Measurements from ENCODE around the gene TMED1.
"Not testable (repeated sequence)": the region's sequence is repeated elsewhere in the genome, so short reads cannot be mapped to it uniquely, and the experiment has no call there.

Gene TMED1

GRCh38 chr19:10861103-10861651, 25.2 kb upstream of the TMED1 start:
- no peak for DNase-seq

GRCh38 chr19:10858204-10858828, 22.3 kb upstream of the TMED1 start:
- DNase-seq: peak; percentile 84

- DNase-seq: not testable (repeated sequence)
Measured at GRCh38 chr19:10856899-10857298, 20.9 kb upstream of the TMED1 start.

GRCh38 chr19:10855879-10856522, 20.0 kb upstream of the TMED1 start:
- DNase-seq: peak; percentile 62

- DNase-seq: no peak
Measured at GRCh38 chr19:10854350-10855089, 18.5 kb upstream of the TMED1 start.

- DNase-seq: no peak
Measured at GRCh38 chr19:10852941-10853340, 16.9 kb upstream of the TMED1 start.

- DNase-seq: no peak
Measured at GRCh38 chr19:10852098-10852800, 16.2 kb upstream of the TMED1 start.

- DNase-seq: no peak
Measured at GRCh38 chr19:10850631-10851030, 14.6 kb upstream of the TMED1 start.

- no peak for DNase-seq
Measured at GRCh38 chr19:10848230-10848856, 12.3 kb upstream of the TMED1 start, which contains the start of gene C19orf38. Gene C19orf38, plus strand, starts transcription at chr19:10848415. Its CDS starts 94 bp downstream, at chr19:10848509.

- no peak for DNase-seq
Measured at GRCh38 chr19:10846500-10847202, 10.6 kb upstream of the TMED1 start.

GRCh38 chr19:10842788-10843187, 6.8 kb upstream of the TMED1 start:
- no peak for DNase-seq

- DNase-seq: no peak
Measured at GRCh38 chr19:10839114-10840050, 3.4 kb upstream of the TMED1 start.

- no peak for DNase-seq
Measured at GRCh38 chr19:10838377-10838776, 2.4 kb upstream of the TMED1 start.

GRCh38 chr19:10837649-10838048, 1.6 kb upstream of the TMED1 start:
- DNase-seq: not testable (repeated sequence)

- DNase-seq: peak; percentile 90
Measured at GRCh38 chr19:10836479-10837330, 693 bp upstream of the TMED1 start.

GRCh38 chr19:10835089-10835753, 791 bp downstream of the TMED1 start:
- DNase-seq: no peak

- no peak for DNase-seq
Measured at GRCh38 chr19:10832939-10833296, 3.1 kb downstream of the TMED1 start.

- DNase-seq: no peak
Measured at GRCh38 chr19:10831987-10832938, 3.7 kb downstream of the TMED1 start.

Data from activated CD8-positive, alpha-beta memory T cell treated with anti-CD3 and anti-CD28 coated beads, Interleukin-2, amount 50 U/mL, for 48 hours (primary cell).